NOMO-1 (cell line): ENCODE measurements around the gene MT1X.

ENCODE experiments used
- DNase-seq, 2 experiments: peaks; one replicate each; lab custom pipeline; 2025; ENCODE audit not compliant: unreplicated experiment in 2 of 2; lab: John Stamatoyannopoulos, UW

MT1X gene

GRCh38 chr16:56681939-56682702 is at the start of gene MT1X:
MT1X (plus strand) TSS chr16:56682470; CDS start chr16:56682541, 71 bp downstream.
- peak; percentile 92 to 96 for DNase-seq

GRCh38 chr16:56632848-56633365 is 49.4 kb upstream of the MT1X start:
- no peak for DNase-seq

GRCh38 chr16:56633535-56633934 is 48.7 kb upstream of the MT1X start:
- no peak for DNase-seq

GRCh38 chr16:56634715-56635440 is 47.4 kb upstream of the MT1X start:
- DNase-seq, result no peak

GRCh38 chr16:56635441-56635967 is 46.8 kb upstream of the MT1X start:
- DNase-seq, result no peak

- no peak for DNase-seq
These were observed 45.5 kb upstream of the MT1X start for GRCh38 chr16:56636616-56637413.

- DNase-seq, result peak; percentile 11 to 12
These were observed 44.2 kb upstream of the MT1X start, which contains the start of gene MT1A for GRCh38 chr16:56637814-56638750. MT1A (plus strand) TSS chr16:56638666; CDS start chr16:56638739, 73 bp downstream.

GRCh38 chr16:56639045-56639444 is 43.2 kb upstream of the MT1X start:
- no peak for DNase-seq

- DNase-seq, result no peak
These were observed 42.2 kb upstream of the MT1X start for GRCh38 chr16:56640076-56640475.

GRCh38 chr16:56641166-56641565 is 41.1 kb upstream of the MT1X start:
- no peak for DNase-seq

- DNase-seq, result peak; percentile 82 to 89
These were observed 39.0 kb upstream of the MT1X start for GRCh38 chr16:56643080-56643778.

- DNase-seq, result no peak
These were observed 38.4 kb upstream of the MT1X start for GRCh38 chr16:56643833-56644232.

GRCh38 chr16:56645311-56645710 is 37.0 kb upstream of the MT1X start:
- no peak for DNase-seq

- DNase-seq, result no peak
These were observed 36.4 kb upstream of the MT1X start for GRCh38 chr16:56645838-56646237.

- no peak for DNase-seq
These were observed 34.4 kb upstream of the MT1X start for GRCh38 chr16:56647641-56648431.

GRCh38 chr16:56649271-56649670 is 33.0 kb upstream of the MT1X start:
- DNase-seq, result no peak

GRCh38 chr16:56649820-56650219 is 32.5 kb upstream of the MT1X start:
- DNase-seq, result no peak

- no peak for DNase-seq
These were observed 30.7 kb upstream of the MT1X start, which contains the start of gene MT1B for GRCh38 chr16:56651586-56651985. MT1B (plus strand) TSS chr16:56651886; CDS start chr16:56651954, 68 bp downstream.
